ENCODE measurements around the gene KCNMA1.

GRCh38 chr10:77289027-77289501, 348.5 kb downstream of the KCNMA1 start:
- no peak for TF ChIP-seq CTCF (IDR thresholded peaks at IDR 0.05)
- TF ChIP-seq POLR2AphosphoS5 (IDR thresholded peaks at IDR 0.05) = no peak
- no peak for TF ChIP-seq POLR2A (IDR thresholded peaks at IDR 0.05)
